Right lobe of liver (tissue), 6 donors: ENCODE results near the gene CTBP1. TPM values are rescaled to one million over a fixed set of nuclear protein-coding genes. Genes with fewer than 3 reads are reported as not detected.
A peak's percentile ranks its signal among the peaks of the same experiment; 100 is the strongest.

ENCODE experiments used
- ATAC-seq, 4 donors: fragments of 200-7000 bp; cut with Tn5 transposase; one replicate each; pipeline ENCODE4 v1.9.1; 2020; ENCODE audit warnings: mild to moderate bottlenecking in 4 of 4, moderate library complexity in 4 of 4
- DNase-seq, 3 donors: peaks; one replicate each; pipeline ENCODE4 v3.0.0-alpha.2; 2020
- H3K27ac ChIP-seq, 3 donors: fragments of 200-600 bp; one replicate each; pipeline ENCODE4 v1.8.0; 2022
- H3K27me3 ChIP-seq, 2 donors: fragments of 200-600 bp; one replicate each; pipeline ENCODE4 v1.8.0; 2022
- H3K36me3 ChIP-seq, 4 donors: fragments of 200-600 bp; sonication (generic) in 1 of 4; one replicate each; pipeline versions ENCODE4 v1.5.1 to v1.8.0; 2017 to 2022; ENCODE audit warnings: control low read depth in 1 of 4
- H3K4me1 ChIP-seq, 4 donors: fragments of 200-600 bp; sonication (generic) in 1 of 4; one replicate each; pipeline versions ENCODE4 v1.5.1 to v1.8.0; 2017 to 2022; ENCODE audit warnings: control low read depth in 1 of 4
- H3K4me3 ChIP-seq, 3 donors: fragments of 200-600 bp; one replicate each; pipeline ENCODE4 v1.8.0; 2022
- H3K9me3 ChIP-seq, 4 donors: fragments of 200-600 bp; sonication (generic) in 1 of 4; one replicate each; pipeline versions ENCODE4 v1.5.1 to v1.8.0; 2017 to 2022; ENCODE audit warnings: control low read depth in 1 of 4
- POLR2A ChIP-seq: fragments of 450-650 bp; IDR thresholded peaks from one replicate; pipeline ENCODE4 v1.6.1; 2017; ENCODE audit warnings: antibody characterized with exemption, mild to moderate bottlenecking
- WGBS: methylation state at CpG from one replicate; pipeline ENCODE4 v1.1.6; 2018; ENCODE audit warnings: low coverage, low lambda C conversion rate; ENCODE audit not compliant: insufficient coverage; ENCODE audit errors: missing lambda C conversion rate; 5-methylcytosine and 5-hydroxymethylcytosine counted together
- intact Hi-C, 2 donors: fragments of 100-400 bp; cut with DNase I; formaldehyde crosslinking; loops; one replicate each; pipeline versions ENCODE4 v1.11.2 to v1.14.1; 2022
- total RNA-seq, 6 experiments: library from RNA; depleted of rRNA in 2 of 6; stranded (reverse); fragments of >200 nt in 2 of 6; fragmentation: NEBNext Ultra II Directional in 3 of 6; extraction: Animal tissue kit (Norgen Biotek cat#: 25700) in 3 of 6; gene quantifications; one replicate each; pipeline versions ENCODE4 v1.1.0 to v1.2.4, GENCODE V29; 2016 to 2023
- TF ChIP-seq, protein P1 (sequence below), 4 donors: fragments of 200-600 bp in 3 of 4; fragments of 450-650 bp in 1 of 4; IDR thresholded peaks; one replicate each; pipeline versions ENCODE4 v1.5.1 to v1.8.0; 2016 to 2022; ENCODE audit warnings: antibody characterized with exemption in 4 of 4, mild to moderate bottlenecking in 2 of 4
- donor health status: DM: no; HTN: yes; CAD: no.
- donor health status: DM: no; HTN: no; CAD: no.
- donor health status: DM: no; HTN: no; CAD: no.
- donor health status: DM: no; HTN: yes; CAD: no.
- donor health status: DM: no; HTN: yes; CAD: no.

Gene CTBP1
- total RNA-seq, 6 experiments from 2014 or later, result 74.8 to 85.5 (median 79.4) TPM

DNA sequence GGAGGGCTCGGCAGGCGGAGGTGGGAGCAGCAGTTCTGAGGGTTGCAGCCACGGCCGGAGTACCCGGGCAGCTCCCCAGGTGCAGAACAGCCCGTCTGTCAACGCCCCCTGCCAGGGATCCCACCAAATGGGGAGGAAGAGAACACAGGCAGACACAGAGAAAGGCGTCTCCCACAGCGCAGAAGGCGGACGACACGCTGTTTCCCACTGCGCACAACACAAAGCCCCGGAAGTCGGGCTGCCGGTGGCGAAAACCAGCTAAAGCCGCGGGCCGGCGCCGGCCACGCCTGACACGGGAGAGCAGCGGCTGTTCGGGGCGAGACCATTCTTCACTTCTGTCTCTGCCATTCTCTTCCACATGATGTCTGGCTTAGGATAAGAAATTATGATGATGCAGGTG, 31.6 kb downstream of the CTBP1 start:
- Histone ChIP-seq H3K36me3 (peaks cover 0 to 47% (median 22%) of the 10 kb centered on the region in 4 donors), H3K9me3 (no peaks in the 10 kb centered on the region), H3K27me3 (no peaks in the 10 kb centered on the region), H3K4me1 (no peaks in the 10 kb centered on the region), H3K4me3 (no peak overlapping the region), H3K27ac (no peak overlapping the region)
- DNase-seq, result no peak
- intact Hi-C loops, result no loop called here
- WGBS, result 97% methylated on average over 21 of the region's 27 CpGs
- TF ChIP-seq, protein P1, sequence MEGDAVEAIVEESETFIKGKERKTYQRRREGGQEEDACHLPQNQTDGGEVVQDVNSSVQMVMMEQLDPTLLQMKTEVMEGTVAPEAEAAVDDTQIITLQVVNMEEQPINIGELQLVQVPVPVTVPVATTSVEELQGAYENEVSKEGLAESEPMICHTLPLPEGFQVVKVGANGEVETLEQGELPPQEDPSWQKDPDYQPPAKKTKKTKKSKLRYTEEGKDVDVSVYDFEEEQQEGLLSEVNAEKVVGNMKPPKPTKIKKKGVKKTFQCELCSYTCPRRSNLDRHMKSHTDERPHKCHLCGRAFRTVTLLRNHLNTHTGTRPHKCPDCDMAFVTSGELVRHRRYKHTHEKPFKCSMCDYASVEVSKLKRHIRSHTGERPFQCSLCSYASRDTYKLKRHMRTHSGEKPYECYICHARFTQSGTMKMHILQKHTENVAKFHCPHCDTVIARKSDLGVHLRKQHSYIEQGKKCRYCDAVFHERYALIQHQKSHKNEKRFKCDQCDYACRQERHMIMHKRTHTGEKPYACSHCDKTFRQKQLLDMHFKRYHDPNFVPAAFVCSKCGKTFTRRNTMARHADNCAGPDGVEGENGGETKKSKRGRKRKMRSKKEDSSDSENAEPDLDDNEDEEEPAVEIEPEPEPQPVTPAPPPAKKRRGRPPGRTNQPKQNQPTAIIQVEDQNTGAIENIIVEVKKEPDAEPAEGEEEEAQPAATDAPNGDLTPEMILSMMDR (IDR thresholded peaks at IDR 0.05), result no peak
- no peak for TF ChIP-seq POLR2A
- ATAC-seq, result no peak

DNA sequence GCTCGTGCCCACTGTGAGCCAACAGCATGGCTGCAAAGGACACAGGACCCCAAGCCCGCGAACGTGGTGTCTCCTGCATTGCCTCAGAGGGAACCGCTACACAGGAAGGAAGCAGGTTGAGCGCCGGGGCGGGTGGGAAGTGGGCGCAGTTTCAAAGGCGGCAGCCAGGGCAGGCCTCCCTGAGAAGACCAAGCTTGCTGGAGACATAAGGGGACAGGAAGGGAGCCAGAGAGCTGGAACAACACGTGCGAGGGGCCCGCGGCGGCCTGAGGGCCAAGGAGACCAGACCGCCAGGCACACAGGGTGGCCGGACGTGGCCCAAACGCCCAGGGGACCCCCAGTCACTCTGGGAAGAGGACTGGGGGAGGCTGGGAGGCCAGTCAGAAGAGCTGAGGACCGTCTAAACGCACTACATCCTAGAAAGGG, 32.0 kb downstream of the CTBP1 start:
- intact Hi-C loops, result no loop called here
- no peak overlapping the region for H3K4me3 ChIP-seq
- ATAC-seq (peak; percentile 44 to 55 (median 50)), DNase-seq (no peak)
- no peaks in the 10 kb centered on the region for H3K9me3 ChIP-seq
- H3K27me3 ChIP-seq, result no peaks in the 10 kb centered on the region
- peaks cover 0 to 52% (median 24%) of the 10 kb centered on the region in 4 donors for H3K36me3 ChIP-seq
- TF ChIP-seq, protein P1 (IDR thresholded peaks at IDR 0.05), result peak in 1 of 4 donors; percentile 18
- TF ChIP-seq POLR2A, result no peak
- 76% methylated on average over 16 of the region's 21 CpGs for WGBS
- H3K4me1 ChIP-seq, result no peaks in the 10 kb centered on the region
- no peak overlapping the region for H3K27ac ChIP-seq

DNA sequence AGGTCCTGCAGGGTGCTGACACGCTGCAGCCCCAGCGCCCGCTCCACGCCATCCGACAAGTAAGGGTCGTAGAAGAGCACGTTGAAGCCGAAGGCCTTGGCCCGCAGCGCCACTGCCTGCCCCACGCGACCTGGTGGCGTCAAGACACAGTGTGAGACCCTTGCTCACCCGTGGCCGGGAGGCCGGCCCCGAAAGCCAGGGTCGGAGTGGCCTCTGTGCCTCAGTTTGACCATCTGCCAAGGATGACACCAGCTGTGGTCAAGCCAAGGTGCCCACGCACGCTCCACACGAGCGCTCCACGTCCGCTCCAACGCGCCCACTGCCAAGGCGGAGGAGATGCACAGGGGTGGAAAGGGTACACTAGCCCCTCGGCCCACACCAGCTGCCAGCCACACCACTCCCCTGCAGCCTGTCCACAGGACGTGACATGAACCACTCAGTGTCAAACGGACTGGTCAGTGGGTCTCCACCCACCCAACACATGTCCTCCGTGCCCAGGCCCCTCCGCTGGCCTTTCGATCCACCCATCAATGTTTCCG, 32.8 kb downstream of the CTBP1 start:
- Histone ChIP-seq H3K4me3 (no peak overlapping the region), H3K4me1 (no peaks in the 10 kb centered on the region), H3K36me3 (peaks cover 0 to 59% (median 24%) of the 10 kb centered on the region in 4 donors), H3K27ac (no peak overlapping the region), H3K9me3 (no peaks in the 10 kb centered on the region), H3K27me3 (no peaks in the 10 kb centered on the region)
- TF ChIP-seq, protein P1 (IDR thresholded peaks at IDR 0.05), result no peak
- no peak for TF ChIP-seq POLR2A
- ATAC-seq, result no peak
- WGBS, result 80% methylated on average over 1 of the region's 34 CpGs
- intact Hi-C loops, result no loop called here
- no peak for DNase-seq

DNA sequence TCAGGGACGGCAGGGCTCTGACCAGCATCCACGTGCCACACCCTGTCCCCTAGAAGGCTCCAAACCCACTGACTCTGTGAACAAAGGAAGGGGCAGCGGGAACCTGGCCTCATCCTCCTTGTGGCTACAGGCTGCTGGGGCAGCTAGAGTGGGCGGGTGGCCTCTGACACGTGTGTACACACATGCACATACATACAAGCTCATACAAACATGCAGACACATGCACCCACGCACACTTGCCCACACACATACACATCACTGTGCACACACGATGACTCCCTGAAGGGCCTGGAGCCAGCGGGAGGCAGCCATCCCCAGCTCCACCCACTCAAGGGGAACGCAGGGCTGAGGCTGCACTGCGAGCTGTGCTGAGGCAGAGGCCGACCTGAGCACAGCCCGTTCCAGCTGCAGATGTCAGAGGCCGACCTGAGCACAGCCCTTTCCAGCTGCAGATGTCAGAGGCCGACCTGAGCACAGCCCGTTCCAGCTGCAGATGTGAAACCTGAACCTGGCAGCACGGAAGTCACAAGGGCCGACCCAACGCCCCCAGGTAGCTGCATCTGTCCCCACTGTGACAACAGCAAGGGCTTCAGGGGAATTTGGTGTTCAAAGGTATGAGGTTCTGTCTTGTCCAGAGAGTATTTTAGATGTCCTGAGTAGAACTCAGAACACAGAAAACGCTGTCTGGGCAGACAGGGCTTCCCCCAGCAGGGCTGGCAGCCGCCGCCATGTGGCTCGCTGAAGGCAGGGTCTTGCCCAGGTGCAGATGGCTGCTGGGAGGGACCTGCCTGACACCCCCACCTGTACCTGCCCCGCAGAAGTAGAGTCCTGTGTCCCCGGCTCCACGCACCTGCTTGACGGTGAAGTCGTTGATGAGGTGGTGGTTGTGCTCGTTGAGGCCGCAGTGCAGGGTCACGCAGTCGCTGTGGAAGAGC, 33.5 kb downstream of the CTBP1 start:
- Histone ChIP-seq H3K27me3 (no peaks in the 10 kb centered on the region), H3K36me3 (peaks cover 0 to 66% (median 24%) of the 10 kb centered on the region in 4 donors), H3K9me3 (no peaks in the 10 kb centered on the region), H3K4me1 (no peaks in the 10 kb centered on the region), H3K27ac (no peak overlapping the region), H3K4me3 (no peak overlapping the region)
- intact Hi-C loops, result no loop called here
- WGBS, result 90% methylated on average over 2 of the region's 31 CpGs
- TF ChIP-seq, protein P1 (IDR thresholded peaks at IDR 0.05), result no peak
- no peak for TF ChIP-seq POLR2A
- ATAC-seq (no peak), DNase-seq (no peak)
